CD4-positive, alpha-beta T cell treated with Interleukin-21 for 1 hour (primary cell): Measurements from ENCODE around the gene CBY3.
"Not testable (repeated sequence)": the region's sequence is repeated elsewhere in the genome, so short reads cannot be mapped to it uniquely, and the experiment has no call there.

Experiments
- DNase-seq: peaks from one replicate; pipeline ENCODE4 v3.0.0-alpha.2; 2020

The CBY3 gene

GRCh38 chr5:179680780-179681401 lies at the start of gene CBY3:
TSS of gene CBY3 (minus strand) at chr5:179681034. CDS start at chr5:179680918, 116 bp downstream.
- no peak for DNase-seq

- no peak for DNase-seq
These were observed 49.5 kb upstream of the CBY3 start for GRCh38 chr5:179730356-179730755.

GRCh38 chr5:179729727-179730126 lies 48.9 kb upstream of the CBY3 start:
- DNase-seq: no peak

DNA sequence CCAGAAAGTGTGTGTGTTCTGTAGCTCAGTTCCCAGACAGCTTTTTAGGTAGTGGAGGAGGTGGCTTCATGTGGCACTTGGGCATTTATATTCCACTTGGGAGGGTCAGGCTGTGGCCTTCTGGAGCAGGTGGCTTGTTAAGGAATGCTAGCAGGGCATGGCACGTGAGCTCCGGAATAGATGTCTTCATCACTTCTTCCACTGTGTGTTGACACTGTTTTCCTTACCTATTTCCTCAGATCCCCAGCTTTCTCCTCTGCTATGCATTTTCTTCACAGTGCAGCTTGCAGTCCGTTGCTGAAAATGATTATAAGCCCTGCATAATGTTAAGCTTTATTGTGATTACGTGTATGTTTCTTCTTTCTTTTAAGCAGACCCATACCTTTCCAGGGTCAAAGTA lies 48.5 kb upstream of the CBY3 start:
- DNase-seq: no peak

DNA sequence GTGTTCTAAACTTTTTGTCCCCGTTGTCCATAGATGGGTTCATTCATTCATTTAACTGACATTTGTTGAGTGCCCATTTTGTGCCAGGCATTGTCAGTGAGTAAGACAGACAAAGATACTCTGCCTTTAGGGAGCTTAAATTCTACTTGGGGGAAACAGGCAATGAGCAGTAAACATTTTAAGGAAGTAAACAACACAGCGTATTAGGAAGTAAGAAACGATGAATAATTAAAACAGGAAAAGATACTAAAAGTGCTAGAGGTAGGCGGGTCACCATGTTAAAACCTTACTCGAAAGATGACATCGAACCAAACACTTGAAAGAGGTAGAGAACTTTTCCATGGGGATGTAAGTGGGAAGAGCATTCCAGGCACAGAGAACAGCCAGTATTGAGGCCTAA lies 46.3 kb upstream of the CBY3 start:
- no peak for DNase-seq

DNA sequence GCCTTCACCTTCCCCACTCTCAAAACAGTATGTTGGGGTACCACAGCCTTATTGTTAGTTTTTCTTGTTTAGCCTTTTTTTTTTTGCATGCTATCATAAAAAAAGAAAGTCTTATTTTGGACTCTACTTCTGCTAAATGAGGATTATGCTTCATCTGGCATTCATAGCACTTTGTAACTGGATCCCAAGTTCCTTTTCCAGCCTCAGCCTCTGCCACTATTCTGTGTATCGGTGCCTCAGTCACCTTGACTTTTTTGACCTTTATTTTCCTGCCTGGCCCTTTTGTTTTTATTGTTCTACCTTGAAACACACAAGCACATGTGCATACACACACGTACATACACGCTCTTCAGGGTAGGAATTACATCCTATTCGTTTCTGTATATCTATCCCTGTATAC lies 43.3 kb upstream of the CBY3 start:
- DNase-seq: no peak

DNA sequence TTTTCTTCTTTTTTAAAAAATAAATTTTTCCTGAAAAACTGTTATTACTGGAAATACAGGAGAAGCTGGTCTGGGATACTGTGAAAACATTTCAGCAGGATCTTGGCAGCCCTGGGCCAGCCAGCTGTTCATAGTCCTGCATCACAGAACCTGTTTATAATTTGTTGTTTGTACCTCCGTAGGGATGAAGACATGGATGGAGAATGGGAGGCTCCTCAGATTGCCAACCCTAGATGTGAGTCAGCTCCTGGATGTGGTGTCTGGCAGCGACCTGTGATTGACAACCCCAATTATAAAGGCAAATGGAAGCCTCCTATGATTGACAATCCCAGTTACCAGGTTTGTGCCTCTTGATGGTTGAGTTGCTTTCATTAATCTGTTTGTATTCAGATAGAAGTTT lies 39.4 kb upstream of the CBY3 start:
- DNase-seq: no peak

- DNase-seq: no peak
These were observed 35.5 kb upstream of the CBY3 start for GRCh38 chr5:179716286-179716685.

DNA sequence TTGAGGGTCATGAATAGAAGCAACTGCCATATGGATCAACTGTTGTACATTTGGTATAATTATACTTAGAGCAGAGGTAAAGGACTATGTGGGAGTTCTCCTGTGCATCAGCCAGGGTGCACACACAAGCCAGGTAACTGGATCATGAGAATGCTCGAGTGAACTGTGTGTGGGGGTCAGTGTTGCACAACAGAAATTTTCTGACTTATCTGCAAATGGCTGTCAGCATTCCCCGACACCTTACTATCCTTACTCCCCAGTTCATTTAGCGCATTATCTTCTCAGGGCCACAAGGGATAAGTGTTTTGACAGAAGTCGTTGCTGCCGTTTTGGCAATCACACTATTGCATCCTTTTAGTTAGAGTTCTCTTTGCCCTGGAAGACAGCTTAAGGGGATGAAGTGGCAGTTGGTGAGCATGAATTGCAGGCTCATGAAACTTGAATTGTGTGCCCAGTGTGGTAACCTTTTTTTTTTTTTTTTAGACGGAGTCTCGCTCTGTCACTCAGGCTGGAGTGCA lies 19.6 kb upstream of the CBY3 start:
- no peak for DNase-seq

DNA sequence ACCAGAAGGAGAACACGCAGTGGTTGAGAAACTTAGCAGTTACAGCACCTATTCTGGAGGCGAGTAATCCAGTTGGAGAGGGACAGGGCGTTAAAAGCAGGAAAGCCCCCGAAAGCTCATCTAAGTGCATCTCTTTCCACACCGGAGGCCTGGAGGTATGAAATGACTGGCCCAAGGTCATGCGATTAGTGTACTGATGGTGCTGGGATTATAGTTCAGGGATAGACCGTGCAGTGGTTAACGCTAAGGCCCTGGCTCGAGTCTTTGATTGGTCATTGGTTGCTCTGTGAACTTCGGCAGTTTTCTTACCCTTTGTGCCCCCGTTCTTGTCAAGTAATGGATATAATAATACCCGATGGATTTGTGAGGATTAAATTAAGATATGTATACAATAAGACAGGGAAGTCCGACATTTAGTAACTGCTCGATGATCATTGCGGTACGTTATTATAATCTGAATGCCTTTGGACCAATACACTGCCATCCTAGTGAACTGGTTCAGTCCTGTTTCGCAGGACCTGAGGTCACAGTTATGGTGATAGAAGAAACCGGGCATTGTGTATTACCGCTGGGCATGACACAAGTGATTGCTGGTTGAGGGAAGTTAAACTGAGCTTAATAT lies 18.9 kb upstream of the CBY3 start:
- peak; percentile 32 for DNase-seq

GRCh38 chr5:179698935-179699615 lies 18.2 kb upstream of the CBY3 start, which contains the start of gene CANX:
TSS of gene CANX (plus strand) at chr5:179698967. CDS start at chr5:179705682, 6,715 bp downstream.
- no peak for DNase-seq

DNA sequence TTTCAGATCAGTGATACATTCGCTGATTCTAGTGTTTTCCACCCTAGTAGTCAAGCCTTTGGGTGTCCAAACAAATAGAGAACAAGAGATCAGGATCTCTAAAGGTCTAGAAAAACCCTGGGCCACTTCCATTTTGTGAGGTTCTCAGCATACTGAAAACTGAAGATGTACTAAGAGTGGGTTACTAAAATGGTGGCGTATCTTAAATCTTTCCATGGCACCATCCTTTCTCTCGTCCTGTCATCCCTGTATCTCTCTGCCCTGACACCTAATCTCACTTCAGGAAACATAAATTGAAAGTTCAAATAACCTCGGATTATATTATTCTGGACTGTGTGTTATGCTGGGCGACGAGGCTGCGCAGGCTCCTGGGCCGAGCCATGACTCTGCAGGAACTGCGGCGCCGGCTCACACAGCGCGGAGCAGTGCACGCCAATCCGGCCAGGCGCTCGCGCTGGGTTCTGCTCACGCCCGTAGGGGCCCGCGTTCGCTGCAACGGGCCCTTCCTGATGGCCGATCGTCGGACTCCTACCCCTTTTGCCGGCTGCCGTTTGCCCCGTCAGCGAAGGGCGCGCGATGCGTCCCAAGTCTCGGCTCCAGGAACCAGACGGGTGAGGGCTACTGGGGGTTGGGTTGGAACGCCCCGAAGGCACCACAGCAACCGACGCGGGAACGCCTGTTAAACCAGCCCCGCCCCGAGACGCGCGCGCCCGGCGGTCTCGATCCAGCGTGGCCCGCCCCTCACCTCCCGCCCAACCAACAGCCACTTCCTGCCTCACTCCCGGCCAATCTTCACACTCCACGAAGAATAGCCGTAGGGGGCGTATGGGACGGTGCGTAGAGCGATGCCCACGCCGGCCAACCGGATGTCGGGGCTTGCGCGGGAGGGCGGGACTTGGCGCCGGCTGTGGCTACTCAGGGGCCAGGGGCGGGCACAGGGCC lies 17.4 kb upstream of the CBY3 start:
- DNase-seq: peak; percentile 100

DNA sequence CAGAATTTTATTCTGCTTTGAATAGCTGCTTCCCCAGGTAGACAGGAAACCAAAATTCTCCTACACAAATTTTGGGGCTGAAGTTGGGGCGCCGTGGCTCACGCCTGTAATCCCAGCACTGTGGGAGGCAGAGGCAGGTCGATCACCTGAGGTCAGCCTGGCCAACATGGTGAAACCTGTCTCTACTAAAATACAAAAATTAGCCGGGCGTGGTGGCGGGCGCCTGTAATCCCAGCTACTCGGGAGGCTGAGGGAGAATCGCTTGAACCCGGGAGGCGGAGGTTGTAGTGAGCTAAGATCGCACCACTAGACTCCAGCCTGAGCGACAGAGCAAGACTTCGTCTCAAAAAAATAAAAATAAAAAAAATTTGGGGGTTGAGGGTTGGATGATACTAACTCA lies 16.7 kb upstream of the CBY3 start:
- not testable (repeated sequence) for DNase-seq

DNA sequence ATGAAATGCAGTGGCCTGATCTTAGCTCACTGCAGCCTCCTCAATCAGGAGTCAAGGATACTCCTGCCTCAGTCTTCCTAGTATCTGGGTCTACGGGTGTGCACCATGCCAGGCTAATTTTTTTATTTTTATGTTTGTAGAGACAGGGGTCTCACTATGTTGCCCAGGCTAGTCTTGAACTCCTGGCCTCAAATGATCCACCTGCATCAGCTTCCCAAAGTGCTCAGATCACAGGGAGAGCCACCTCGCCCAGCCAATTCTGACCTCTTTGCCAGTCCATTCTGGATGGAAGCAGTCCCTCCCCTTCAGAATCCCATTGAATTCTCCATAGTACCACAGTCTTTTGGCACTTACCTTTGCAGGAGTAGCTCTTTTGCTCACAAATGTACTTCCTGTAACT lies 16.3 kb upstream of the CBY3 start:
- DNase-seq: no peak

GRCh38 chr5:179696603-179697002 lies 15.8 kb upstream of the CBY3 start:
- no peak for DNase-seq

GRCh38 chr5:179694561-179694960 lies 13.7 kb upstream of the CBY3 start:
- DNase-seq: no peak

- DNase-seq: not testable (repeated sequence)
These were observed 8.4 kb upstream of the CBY3 start for GRCh38 chr5:179689212-179689611.

DNA sequence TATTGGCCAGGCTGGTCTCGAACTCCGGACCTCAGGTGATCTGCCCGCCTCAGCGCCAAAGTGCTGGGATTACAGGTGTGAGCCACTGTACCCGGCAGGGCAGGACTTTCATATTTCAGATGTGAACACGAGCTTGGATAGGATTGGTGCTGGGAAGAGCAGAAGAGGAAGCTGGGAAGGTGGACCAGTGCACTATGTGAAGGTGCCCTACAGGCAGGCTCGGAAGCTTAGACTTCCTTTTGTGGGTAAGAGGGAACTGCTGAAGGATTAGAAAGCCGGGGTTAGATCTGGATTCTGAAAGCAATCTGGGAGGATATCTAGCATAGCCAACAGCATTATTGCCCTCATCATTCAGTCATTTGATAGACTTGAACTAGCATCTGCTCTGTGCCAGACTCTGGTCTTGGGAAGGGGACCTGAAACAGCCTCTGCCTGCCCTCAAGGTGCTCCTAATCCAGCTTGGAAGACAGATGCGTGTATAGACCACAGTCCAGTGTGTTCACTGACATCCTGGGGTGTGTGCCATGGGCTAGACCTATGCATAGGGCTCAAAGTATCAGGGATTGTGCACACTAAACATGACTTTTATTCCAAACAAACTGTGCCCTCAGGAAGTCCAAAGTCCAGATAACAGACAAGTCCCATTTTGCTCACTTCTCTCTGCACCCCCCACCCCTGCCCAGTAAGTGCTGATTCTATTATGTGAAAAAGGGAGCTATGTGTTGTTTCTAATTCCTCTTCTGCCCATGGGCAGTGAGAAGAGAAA lies 637 bp downstream of the CBY3 start:
- DNase-seq: no peak

GRCh38 chr5:179679014-179679674 lies 1.7 kb downstream of the CBY3 start:
- DNase-seq: peak; percentile 82

- peak; percentile 94 for DNase-seq
These were observed 2.4 kb downstream of the CBY3 start for GRCh38 chr5:179678223-179679013.

- DNase-seq: peak; percentile 59
These were observed 12.4 kb downstream of the CBY3 start for GRCh38 chr5:179668391-179668790.
